Melanocyte of skin (primary cell): ENCODE results near the gene B3GNT3. TPM values are rescaled to one million over a fixed set of nuclear protein-coding genes. Genes with fewer than 3 reads are reported as not detected.

Source experiments
- small RNA-seq, 2 donors: library from RNA; depleted of rRNA; stranded (forward); fragments of <200 nt; gene quantifications; one replicate each; pipeline ENCODE3, GENCODE V24; 2012
- total RNA-seq, 2 donors: library from RNA; depleted of rRNA; stranded (reverse); fragments of >200 nt; gene quantifications; 2 replicates each; pipeline ENCODE4 v1.2.3, GENCODE V29; 2012

The B3GNT3 gene
- total RNA-seq, result under 1 TPM in 1 of 2 donors, not detected in 1; under 0.01 TPM

DNA sequence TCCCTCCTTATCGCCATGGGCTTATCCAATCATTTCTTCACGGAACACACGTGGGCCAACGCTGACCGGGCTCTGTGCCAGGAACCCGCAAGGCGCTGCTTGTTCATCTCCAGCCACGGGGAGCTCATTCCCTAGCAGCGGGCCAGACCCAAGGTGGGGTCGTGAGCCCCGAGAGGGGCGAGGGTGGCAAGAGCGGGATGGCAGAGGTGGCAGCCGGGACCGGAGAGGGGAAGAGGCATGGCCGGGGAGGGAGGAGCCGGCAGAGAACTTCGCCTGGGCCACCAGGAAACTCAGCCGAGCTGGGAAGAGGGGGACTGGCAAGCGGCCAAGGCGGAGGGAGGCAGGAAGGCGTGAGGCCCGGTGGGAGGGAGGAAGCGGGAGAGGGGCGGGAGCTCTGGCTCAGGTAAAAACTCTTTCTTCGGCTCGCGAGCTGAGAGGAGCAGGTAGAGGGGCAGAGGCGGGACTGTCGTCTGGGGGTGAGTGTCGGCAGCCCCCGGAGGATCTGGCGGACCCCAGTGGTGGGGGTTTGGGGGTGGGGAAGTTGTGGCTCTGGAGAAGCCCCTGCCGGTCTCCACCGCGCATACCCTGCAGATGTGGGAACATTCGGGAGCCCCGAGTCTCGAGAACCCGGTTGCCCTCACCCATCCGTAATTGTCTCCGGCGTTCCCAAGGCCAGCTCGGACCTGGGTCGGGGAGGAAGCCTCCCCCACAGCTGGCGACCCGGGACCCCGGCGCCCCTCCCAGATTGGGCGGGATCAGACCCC, at the start of gene B3GNT3:
Gene B3GNT3, plus strand, starts transcription at position 408 of the 764 bp plus-strand sequence. CDS start 12,670 bp downstream, outside the sequence.

GRCh38 chr19:17751103-17751911, 43.6 kb upstream of the B3GNT3 start, which contains the start of gene FCHO1:
TSS of gene FCHO1 (plus strand) at chr19:17751477. CDS start at chr19:17755165, 3,688 bp downstream.

GRCh38 chr19:17821190-17821589, 26.3 kb downstream of the B3GNT3 start, which contains the start of gene INSL3:
TSS of gene INSL3 (minus strand) at chr19:17821519. CDS start at chr19:17821506, 13 bp downstream.

DNA sequence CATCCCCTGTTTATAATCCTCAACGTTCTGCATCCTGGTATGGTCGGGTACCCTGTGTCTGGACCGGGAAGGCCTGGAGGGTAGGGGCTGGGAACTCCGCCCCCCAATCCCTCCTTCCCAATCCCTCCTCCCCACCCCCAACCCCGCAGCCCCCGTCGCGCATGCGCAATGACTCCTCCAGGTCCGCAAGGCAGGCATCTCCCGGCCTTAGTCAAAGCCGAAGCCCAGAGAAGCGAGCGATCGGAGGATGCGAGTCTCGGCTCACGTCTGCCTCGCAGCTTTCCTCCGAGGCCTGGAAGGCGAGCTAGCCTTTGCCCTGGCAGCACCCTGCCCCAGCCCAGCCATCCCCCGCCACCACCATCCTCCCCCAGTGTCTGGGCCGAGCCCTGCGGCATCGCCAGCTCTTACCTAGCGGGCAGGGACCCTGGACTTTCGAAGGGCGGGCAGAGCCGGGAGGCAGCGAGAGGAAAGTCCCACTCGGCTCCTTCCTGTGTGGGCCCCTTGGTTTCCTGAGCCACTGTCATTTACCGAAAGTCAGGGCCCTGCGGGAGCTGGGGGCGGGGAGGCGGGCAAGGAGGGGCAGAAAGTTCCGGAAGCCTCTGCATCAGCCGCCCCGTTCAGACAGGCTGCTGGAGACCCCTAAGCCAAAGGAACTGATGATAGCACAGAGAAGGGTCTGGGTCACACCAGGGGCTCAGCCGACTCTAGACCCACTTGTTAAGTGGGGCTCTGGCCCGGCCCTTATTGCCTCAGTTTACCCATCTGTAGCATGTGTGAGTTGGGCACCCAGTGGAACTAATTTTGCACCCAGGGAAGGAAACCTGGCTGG, 52.8 kb downstream of the B3GNT3 start, which contains the start of gene JAK3:
Gene JAK3, minus strand, starts transcription at position 445 of the 829 bp plus-strand sequence. CDS start 3,565 bp downstream, outside the sequence.

DNA sequence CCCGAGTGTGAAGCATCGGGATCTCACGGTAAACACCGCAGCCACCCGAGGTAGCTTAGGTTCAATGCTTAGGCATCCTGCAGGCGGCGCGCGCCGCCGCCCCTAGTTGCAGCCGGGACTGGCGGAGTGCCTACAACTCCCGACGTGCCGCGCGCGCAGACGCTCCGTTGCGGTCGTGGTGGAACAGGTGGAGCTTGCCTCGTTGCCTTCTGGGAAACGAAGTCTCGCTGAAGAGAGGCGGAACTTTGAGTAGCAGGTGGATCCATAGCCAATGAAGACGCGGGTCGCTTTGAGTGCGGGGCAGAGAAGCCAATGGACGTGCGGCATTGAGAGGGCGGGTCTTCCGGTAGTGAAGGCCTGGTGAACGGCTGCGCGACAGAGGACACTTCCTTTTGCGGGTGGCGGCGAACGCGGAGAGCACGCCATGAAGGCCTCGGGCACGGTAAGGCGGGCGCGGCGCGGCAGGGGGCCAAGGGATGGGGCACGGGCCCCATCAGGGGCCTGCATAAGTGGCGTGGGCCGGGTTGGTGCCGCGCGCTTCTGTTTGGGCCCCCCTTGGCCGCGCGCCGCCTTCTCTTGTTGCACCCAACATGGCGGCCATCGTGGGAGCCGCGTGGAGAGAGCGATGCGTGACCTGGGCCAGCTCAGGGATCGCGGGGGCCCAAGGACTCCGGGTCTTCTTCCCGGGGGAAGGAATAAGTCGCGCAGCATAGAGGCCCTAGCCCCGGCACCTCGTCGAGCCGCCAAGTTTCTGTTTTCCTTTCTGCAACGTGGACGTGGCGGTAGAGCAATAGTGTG, 64.8 kb downstream of the B3GNT3 start, which contains the start of gene RPL18A:
Gene RPL18A, plus strand, starts transcription at position 378 of the 798 bp plus-strand sequence. Its CDS starts 47 bp downstream, at position 425.

Small RNA genes within 50 kb of the gene (small RNA-seq; reads per million reads assigned to genes)
- gene SNORA68, result 0 reads per million in 2 donors

Other genes with a start within 250 kb of the B3GNT3 start
- 10 to 100 TPM; 69.2 to 81.9 TPM for gene COLGALT1, start 239.5 kb upstream of the B3GNT3 start, total RNA-seq
- under 1 TPM; under 0.01 to 0.34 TPM for gene UNC13A, start 106.8 kb upstream of the B3GNT3 start, total RNA-seq
- gene MAP1S, start 75.7 kb upstream of the B3GNT3 start, total RNA-seq, result 10 to 100 TPM; 15.5 to 25.3 TPM
- 1 to 10 TPM in 1 of 2 donors, under 1 TPM in 1; 1.00 to 1.4 TPM for gene FCHO1, start 43.7 kb upstream of the B3GNT3 start, total RNA-seq
- gene INSL3, start 26.4 kb downstream of the B3GNT3 start, total RNA-seq, result under 1 TPM in 1 of 2 donors, not detected in 1; 0.34 TPM
- 1 to 10 TPM; 2.7 to 3.1 TPM for gene JAK3, start 52.8 kb downstream of the B3GNT3 start, total RNA-seq
- 100 to 1,000 TPM; 512 to 673 TPM for gene RPL18A, start 64.8 kb downstream of the B3GNT3 start, total RNA-seq
- gene SLC5A5, start 76.8 kb downstream of the B3GNT3 start, total RNA-seq, result not detected
- 10 to 100 TPM; 24.8 to 40.6 TPM for gene CCDC124, start 137.9 kb downstream of the B3GNT3 start, total RNA-seq
- under 1 TPM; under 0.01 to 0.33 TPM for gene KCNN1, start 172.0 kb downstream of the B3GNT3 start, total RNA-seq
- 1 to 10 TPM; 8.0 to 8.6 TPM for gene ARRDC2, start 213.0 kb downstream of the B3GNT3 start, total RNA-seq